KMS-11 (cell line): ENCODE results near the gene DCTN4.

Experiments
- H2AFZ ChIP-seq: fragments of 200-600 bp; sonication (generic); 2 replicates; pipeline ENCODE4 v1.6.1; 2016; ENCODE audit warnings: antibody characterized with exemption, mixed run types, low read depth
- H3K27ac ChIP-seq: fragments of 200-600 bp; sonication (generic); 2 replicates; pipeline ENCODE4 v1.6.1; 2016; ENCODE audit warnings: mild to moderate bottlenecking, mixed run types
- H3K27me3 ChIP-seq: fragments of 200-600 bp; sonication (generic); 2 replicates; pipeline ENCODE4 v1.6.1; 2017; ENCODE audit warnings: mild to moderate bottlenecking, low read depth, mixed run types, moderate library complexity; ENCODE audit not compliant: insufficient read depth
- H3K36me3 ChIP-seq: fragments of 200-600 bp; sonication (generic); 2 replicates; pipeline ENCODE4 v1.6.1; 2017; ENCODE audit warnings: mild to moderate bottlenecking, mixed run types; ENCODE audit not compliant: insufficient read depth
- H3K4me1 ChIP-seq: fragments of 200-600 bp; sonication (generic); 2 replicates; pipeline ENCODE4 v1.6.1; 2016; ENCODE audit warnings: mild to moderate bottlenecking, low read depth, mixed run types; ENCODE audit not compliant: poor library complexity, severe bottlenecking
- H3K4me2 ChIP-seq: fragments of 200-600 bp; sonication (generic); 2 replicates; pipeline ENCODE4 v1.7.0; 2016; ENCODE audit warnings: mild to moderate bottlenecking, mixed run types
- H3K4me3 ChIP-seq: fragments of 200-600 bp; sonication (generic); IDR thresholded peaks from 2 replicates; pipeline ENCODE4 v1.6.1; 2017; ENCODE audit warnings: low read depth, low read length, mixed read lengths; ENCODE audit not compliant: insufficient read depth
- H3K79me2 ChIP-seq: fragments of 200-600 bp; sonication (generic); 2 replicates; pipeline ENCODE4 v1.6.1; 2016; ENCODE audit warnings: low read depth, mixed run types; ENCODE audit not compliant: insufficient read depth
- H3K9ac ChIP-seq: fragments of 200-600 bp; sonication (generic); 2 replicates; pipeline ENCODE4 v1.6.1; 2016; ENCODE audit warnings: mild to moderate bottlenecking, mixed run types
- H4K20me1 ChIP-seq: fragments of 200-600 bp; sonication (generic); 2 replicates; pipeline ENCODE4 v1.6.1; 2016; ENCODE audit warnings: mild to moderate bottlenecking, mixed run types; ENCODE audit not compliant: insufficient read depth
- TF ChIP-seq, protein P1 (sequence below): fragments of 200-600 bp; sonication (generic); conservative IDR thresholded peaks from 2 replicates; pipeline ENCODE4 v1.6.1; 2017; ENCODE audit warnings: low read depth, mild to moderate bottlenecking, antibody characterized with exemption, low read length, moderate library complexity, mixed read lengths

The DCTN4 gene

DNA sequence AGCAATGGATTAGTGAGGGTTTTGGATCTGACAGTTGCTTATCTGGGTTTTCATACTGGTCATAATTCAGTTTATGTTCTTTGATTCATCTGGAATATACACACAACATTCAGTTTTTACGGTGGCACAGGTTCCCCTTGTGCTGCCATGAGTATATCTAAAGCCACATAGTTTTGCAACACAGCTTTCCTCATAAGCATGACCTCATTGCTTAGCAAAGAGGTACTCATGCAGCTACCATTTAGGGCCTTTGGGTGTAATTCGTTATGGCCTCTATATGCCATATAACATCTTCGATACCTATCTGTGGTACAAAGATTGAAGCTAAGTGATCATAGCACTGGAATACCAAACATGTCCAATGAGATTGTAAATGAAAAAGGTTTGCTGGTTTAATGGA, 55.1 kb downstream of the DCTN4 start:
- no peak overlapping the region for H3K4me2 ChIP-seq
- H2AFZ ChIP-seq, result no peak overlapping the region
- H3K4me1 ChIP-seq, result peaks cover 14% of the 10 kb centered on the region
- TF ChIP-seq, protein P1, sequence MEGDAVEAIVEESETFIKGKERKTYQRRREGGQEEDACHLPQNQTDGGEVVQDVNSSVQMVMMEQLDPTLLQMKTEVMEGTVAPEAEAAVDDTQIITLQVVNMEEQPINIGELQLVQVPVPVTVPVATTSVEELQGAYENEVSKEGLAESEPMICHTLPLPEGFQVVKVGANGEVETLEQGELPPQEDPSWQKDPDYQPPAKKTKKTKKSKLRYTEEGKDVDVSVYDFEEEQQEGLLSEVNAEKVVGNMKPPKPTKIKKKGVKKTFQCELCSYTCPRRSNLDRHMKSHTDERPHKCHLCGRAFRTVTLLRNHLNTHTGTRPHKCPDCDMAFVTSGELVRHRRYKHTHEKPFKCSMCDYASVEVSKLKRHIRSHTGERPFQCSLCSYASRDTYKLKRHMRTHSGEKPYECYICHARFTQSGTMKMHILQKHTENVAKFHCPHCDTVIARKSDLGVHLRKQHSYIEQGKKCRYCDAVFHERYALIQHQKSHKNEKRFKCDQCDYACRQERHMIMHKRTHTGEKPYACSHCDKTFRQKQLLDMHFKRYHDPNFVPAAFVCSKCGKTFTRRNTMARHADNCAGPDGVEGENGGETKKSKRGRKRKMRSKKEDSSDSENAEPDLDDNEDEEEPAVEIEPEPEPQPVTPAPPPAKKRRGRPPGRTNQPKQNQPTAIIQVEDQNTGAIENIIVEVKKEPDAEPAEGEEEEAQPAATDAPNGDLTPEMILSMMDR, result no peak
- peaks cover 17% of the 10 kb centered on the region for H3K79me2 ChIP-seq
- H3K36me3 ChIP-seq, result no peaks in the 10 kb centered on the region
- H3K27ac ChIP-seq, result no peak overlapping the region
- H4K20me1 ChIP-seq, result no peaks in the 10 kb centered on the region
- no peak overlapping the region for H3K4me3 ChIP-seq
- no peak overlapping the region for H3K9ac ChIP-seq
- H3K27me3 ChIP-seq, result no peaks in the 10 kb centered on the region

- H3K4me2 ChIP-seq, result peak within 1 kb of the TSS; percentile 78
- no peaks in the 10 kb centered on the region for H3K27me3 ChIP-seq
- peaks cover 17% of the 10 kb centered on the region for H3K79me2 ChIP-seq
- TF ChIP-seq, protein P1, result peak; percentile 67
- peak within 1 kb of the TSS; percentile 84 for H3K9ac ChIP-seq
- peaks cover 14% of the 10 kb centered on the region for H3K4me1 ChIP-seq
- peak within 1 kb of the TSS; percentile 88 for H2AFZ ChIP-seq
- H3K4me3 ChIP-seq, result no peak within 1 kb of the TSS
- H3K27ac ChIP-seq, result peak within 1 kb of the TSS; percentile 66
- H4K20me1 ChIP-seq, result no peaks in the 10 kb centered on the region
- H3K36me3 ChIP-seq, result no peaks in the 10 kb centered on the region
Measured at GRCh38 chr5:150700594-150701377, 58.0 kb downstream of the DCTN4 start, which contains the start of gene RBM22. TSS of gene RBM22 (minus strand) at chr5:150701062. CDS start at chr5:150700985, 77 bp downstream.

DNA sequence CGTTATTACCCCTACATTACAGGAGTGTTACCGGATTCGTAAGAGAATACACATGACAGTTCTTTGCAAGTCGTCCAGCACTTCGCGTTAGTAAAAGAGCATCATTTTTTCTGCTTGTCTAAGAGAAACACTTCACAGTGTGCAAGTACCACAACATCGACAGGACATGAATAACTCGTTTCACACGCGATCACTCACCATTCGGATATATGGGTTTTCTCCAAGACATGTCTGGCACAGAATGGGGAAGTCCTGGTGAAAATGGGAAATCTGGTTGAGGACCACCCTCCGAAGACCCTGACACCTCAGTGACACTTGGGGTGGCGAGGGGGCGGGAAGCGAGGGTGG, 58.6 kb downstream of the DCTN4 start:
- Histone ChIP-seq H3K4me3 (no peak overlapping the region), H3K4me2 (peak overlapping the region; percentile 78), H4K20me1 (no peaks in the 10 kb centered on the region), H3K27ac (no peak overlapping the region), H3K27me3 (no peaks in the 10 kb centered on the region), H3K4me1 (peaks cover 14% of the 10 kb centered on the region), H2AFZ (peak overlapping the region; percentile 88; the same call in 1 of the 2 replicates), H3K79me2 (peaks cover 17% of the 10 kb centered on the region), H3K9ac (peak overlapping the region; percentile 84; the same call in 1 of the 2 replicates), H3K36me3 (no peaks in the 10 kb centered on the region)
- TF ChIP-seq, protein P1, result no peak

DNA sequence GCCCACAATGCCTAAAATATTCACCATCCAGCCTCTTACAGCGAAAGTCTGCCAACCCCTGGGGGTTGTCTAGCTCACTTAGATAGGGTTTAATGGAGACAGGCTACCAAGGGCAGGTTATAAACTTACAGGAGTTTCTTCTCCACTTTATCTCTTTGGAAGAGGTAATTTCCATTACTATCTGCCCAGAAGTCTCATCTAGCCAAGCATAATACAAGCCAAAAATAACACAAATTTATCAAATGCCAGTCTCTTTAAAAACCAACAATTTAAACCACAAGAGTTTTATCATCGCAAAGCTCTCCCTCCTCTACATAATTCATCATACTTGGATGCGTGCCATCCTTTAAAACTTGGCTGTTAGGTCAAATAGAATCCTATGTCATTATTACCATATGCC, 64.2 kb downstream of the DCTN4 start:
- TF ChIP-seq, protein P1, result no peak
- Histone ChIP-seq H2AFZ (no peak overlapping the region), H3K4me3 (no peak overlapping the region), H3K79me2 (peaks cover 8% of the 10 kb centered on the region; the same call in 1 of the 2 replicates), H3K4me2 (no peak overlapping the region), H3K36me3 (no peaks in the 10 kb centered on the region), H3K4me1 (peaks cover 4% of the 10 kb centered on the region), H3K9ac (no peak overlapping the region), H3K27ac (no peak overlapping the region), H3K27me3 (no peaks in the 10 kb centered on the region), H4K20me1 (no peaks in the 10 kb centered on the region)
